Measurements from ENCODE around the gene SUCLA2.

- TF ChIP-seq, protein P1, sequence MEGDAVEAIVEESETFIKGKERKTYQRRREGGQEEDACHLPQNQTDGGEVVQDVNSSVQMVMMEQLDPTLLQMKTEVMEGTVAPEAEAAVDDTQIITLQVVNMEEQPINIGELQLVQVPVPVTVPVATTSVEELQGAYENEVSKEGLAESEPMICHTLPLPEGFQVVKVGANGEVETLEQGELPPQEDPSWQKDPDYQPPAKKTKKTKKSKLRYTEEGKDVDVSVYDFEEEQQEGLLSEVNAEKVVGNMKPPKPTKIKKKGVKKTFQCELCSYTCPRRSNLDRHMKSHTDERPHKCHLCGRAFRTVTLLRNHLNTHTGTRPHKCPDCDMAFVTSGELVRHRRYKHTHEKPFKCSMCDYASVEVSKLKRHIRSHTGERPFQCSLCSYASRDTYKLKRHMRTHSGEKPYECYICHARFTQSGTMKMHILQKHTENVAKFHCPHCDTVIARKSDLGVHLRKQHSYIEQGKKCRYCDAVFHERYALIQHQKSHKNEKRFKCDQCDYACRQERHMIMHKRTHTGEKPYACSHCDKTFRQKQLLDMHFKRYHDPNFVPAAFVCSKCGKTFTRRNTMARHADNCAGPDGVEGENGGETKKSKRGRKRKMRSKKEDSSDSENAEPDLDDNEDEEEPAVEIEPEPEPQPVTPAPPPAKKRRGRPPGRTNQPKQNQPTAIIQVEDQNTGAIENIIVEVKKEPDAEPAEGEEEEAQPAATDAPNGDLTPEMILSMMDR (IDR thresholded peaks at IDR 0.05; ENCODE audit: control extremely low read depth in 1 of 3, insufficient read depth in 1 of 3, low read depth in 1 of 3, low read length in 3 of 3), result no peak
- no peak for TF ChIP-seq USF2 (IDR thresholded peaks at IDR 0.05; ENCODE audit: low read length)
- TF ChIP-seq RNF2 (IDR thresholded peaks at IDR 0.05; ENCODE audit: borderline replicate concordance, low read depth, low read length, missing control alignments, poor library complexity, severe bottlenecking), result no peak
- TF ChIP-seq POLR2A (IDR thresholded peaks at IDR 0.05; ENCODE audit: control extremely low read depth in 1 of 2, low read depth in 2 of 2, low read length in 2 of 2), result no peak
- TF ChIP-seq TAF1 (IDR thresholded peaks at IDR 0.05; ENCODE audit: low read depth, low read length), result no peak
Observed at GRCh38 chr13:48018637-48019036, 17.6 kb upstream of the SUCLA2 start.
